ENCODE results near the gene CUL9. TPM values are rescaled to one million over a fixed set of nuclear protein-coding genes. Genes with fewer than 3 reads are reported as not detected.

The CUL9 gene
- total RNA-seq, 5 donors from 2014 or later (not counting 1 experiment from before 2014, with no cell fraction given): 92.5 to 107 (median 96.5) TPM

DNA sequence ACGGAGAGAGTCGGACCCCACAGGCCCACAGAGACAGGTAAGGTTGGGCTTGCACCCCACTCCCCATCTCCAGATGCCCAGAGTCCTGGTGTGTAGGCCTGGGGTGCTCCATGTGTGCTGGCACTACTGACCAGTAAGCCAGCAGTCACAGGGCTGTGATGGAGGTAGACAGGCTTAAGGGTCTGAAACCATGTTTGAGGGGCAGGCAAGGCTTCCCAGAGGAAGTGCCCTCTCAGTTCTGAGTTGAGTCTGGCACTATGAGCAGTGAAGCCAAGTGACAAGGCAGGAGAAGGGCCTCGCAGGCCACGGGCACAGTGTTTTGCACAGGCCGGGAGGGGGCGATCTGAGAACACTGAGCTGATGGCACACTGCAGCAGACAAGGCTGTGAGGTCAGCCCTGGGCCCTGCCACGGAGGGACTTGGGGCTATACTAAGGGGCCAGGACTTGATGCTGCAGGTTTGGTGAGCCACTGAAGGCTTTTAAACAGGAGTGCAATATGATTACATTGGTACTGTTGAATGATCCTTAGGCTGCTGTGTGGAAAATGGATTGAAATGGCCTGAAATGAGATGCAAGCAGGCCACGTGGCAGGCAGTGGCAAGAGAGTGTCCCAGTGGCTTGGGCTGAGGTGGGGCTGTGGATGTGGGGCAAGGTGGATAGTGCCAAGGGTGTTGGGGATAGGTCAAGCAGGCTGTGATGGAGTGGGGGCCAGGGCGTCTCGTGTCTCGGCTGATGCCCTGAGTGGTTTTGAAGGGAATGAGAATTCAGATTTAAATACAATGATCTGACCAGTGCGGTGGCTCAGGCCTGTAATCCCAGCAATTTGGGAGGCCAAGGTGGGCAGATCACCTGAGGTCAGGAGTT, 81.5 kb downstream of the CUL9 start:
- Histone ChIP-seq H3K4me3 (ENCODE audit: control insufficient read depth in 1 of 2, extremely low read depth in 1 of 2, low read length in 1 of 2) (no peak overlapping the region), H3K4me1 (ENCODE audit: control insufficient read depth in 1 of 2, extremely low read depth in 1 of 2, insufficient read depth in 2 of 2, low read length in 2 of 2) (peaks cover 0 to 6% of the 10 kb centered on the region in 2 experiments), H3K27ac (ENCODE audit: low read length) (no peak overlapping the region), H3K27me3 (replicated peaks in 1 of 2; ENCODE audit: control insufficient read depth in 2 of 2, extremely low read depth in 1 of 2, insufficient read depth in 2 of 2, low read length in 1 of 2) (peaks cover 0 to 29% of the 10 kb centered on the region in 2 experiments), H3K36me3 (ENCODE audit: control insufficient read depth in 2 of 2, extremely low read depth in 1 of 2, insufficient read depth in 1 of 2, low read length in 1 of 2) (no peaks in the 10 kb centered on the region), H3K9me3 (no peaks in the 10 kb centered on the region)
- POLR2A ChIA-PET: no interaction called here
- WGBS (ENCODE audit: insufficient coverage): 17% methylated on average over 6 of the region's 12 CpGs
- H3K27ac Mint-ChIP-seq: no peak overlapping the region
- ATAC-seq (replicated peaks in 1 of 4) (peak; percentile 85 to 99 (median 92)), DNase-seq (peak; percentile 28 to 82 (median 64))
- CTCF ChIA-PET: interaction anchor here in 1 of 2 donors (0.5 to 1.6 kb wide), 7 partner anchors 17 to 384 kb away, joined by 3 to 5 read pairs (median 3); partner anchors contain the start of gene DNPH1
- no peaks in the 10 kb centered on the region for H3K36me3 Mint-ChIP-seq
- no peaks in the 10 kb centered on the region for H3K9me3 Mint-ChIP-seq
- H3K4me3 Mint-ChIP-seq: no peak overlapping the region
- H3K4me1 Mint-ChIP-seq: peaks cover 1 to 6% (median 1%) of the 10 kb centered on the region in 3 donors
- H3K27me3 Mint-ChIP-seq: peaks cover 0 to 3% of the 10 kb centered on the region in 2 donors

DNA sequence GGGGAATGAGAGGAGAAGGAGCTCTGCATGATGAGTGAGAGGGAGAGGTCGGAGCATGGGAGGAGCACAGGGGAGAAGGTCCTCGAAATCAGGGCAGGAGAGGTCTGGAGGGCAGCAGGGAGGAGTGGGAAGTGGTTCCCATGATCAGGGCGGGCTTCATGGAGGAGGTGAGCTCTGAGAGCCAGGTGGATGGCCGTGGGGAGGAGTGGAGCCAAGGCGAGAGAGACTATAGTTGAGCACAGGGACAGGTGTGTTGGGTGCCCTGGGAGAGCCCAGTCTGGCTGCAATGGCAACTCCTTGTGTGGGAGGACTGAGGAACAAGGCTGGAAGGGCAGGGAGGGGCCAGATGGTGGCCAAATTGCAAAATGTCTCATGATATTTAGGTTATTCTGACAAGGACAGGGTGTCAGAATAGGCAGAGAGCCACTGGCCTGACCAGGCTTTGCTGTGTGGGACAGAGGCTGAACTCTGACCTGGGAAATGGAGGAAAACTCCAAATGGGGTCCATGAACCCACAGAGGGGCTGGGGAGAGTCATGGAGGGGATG, 82.7 kb downstream of the CUL9 start:
- Histone ChIP-seq H3K4me1 (ENCODE audit: control insufficient read depth in 1 of 2, extremely low read depth in 1 of 2, insufficient read depth in 2 of 2, low read length in 2 of 2) (peaks cover 0 to 15% of the 10 kb centered on the region in 2 experiments), H3K4me3 (ENCODE audit: control insufficient read depth in 1 of 2, extremely low read depth in 1 of 2, low read length in 1 of 2) (no peak overlapping the region), H3K9me3 (no peaks in the 10 kb centered on the region), H3K36me3 (ENCODE audit: control insufficient read depth in 2 of 2, extremely low read depth in 1 of 2, insufficient read depth in 1 of 2, low read length in 1 of 2) (no peaks in the 10 kb centered on the region), H3K27ac (ENCODE audit: low read length) (no peak overlapping the region), H3K27me3 (replicated peaks in 1 of 2; ENCODE audit: control insufficient read depth in 2 of 2, extremely low read depth in 1 of 2, insufficient read depth in 2 of 2, low read length in 1 of 2) (peaks cover 0 to 28% of the 10 kb centered on the region in 2 experiments)
- Mint-ChIP-seq H3K4me1 (peaks cover 6 to 7% (median 6%) of the 10 kb centered on the region in 3 donors), H3K27ac (no peak overlapping the region), H3K27me3 (peaks cover 0 to 7% of the 10 kb centered on the region in 2 donors), H3K4me3 (no peak overlapping the region), H3K36me3 (no peaks in the 10 kb centered on the region), H3K9me3 (no peaks in the 10 kb centered on the region)
- DNase-seq (no peak), ATAC-seq (replicated peaks in 1 of 4) (no peak)
- POLR2A ChIA-PET: interaction anchor here in 1 of 2 donors (0.5 kb wide), 1 partner anchor 12 kb away, joined by 4 read pairs; no protein-coding TSS in a partner anchor
- CTCF ChIA-PET: interaction anchor here (0.6 to 1.6 kb wide), 4 partner anchors 36 to 242 kb away, joined by 3 to 5 read pairs (median 4); partner anchors contain the start of gene DNPH1 (in 1 of the 2)
- 68% methylated on average over 5 of the region's 5 CpGs for WGBS (ENCODE audit: insufficient coverage)

DNA sequence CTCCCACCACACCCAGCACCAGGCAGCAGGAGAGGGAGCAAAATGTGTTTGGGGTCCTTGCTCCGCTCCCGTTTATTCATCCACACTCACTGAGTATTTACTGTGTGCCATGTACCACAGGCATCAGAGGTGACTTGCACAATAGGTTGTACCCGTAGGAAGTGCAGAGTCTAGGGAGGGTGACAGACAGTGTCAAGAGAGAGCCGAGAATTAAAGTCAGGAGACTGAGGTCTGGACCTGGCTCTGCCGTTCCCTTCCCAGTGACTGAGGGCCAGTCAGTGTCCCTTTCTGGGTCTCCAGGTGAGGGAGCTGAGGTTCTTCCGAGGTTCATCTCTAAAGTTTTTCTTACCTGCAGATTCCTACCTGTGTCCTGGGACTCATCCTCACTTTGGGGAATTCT, 83.6 kb downstream of the CUL9 start:
- Mint-ChIP-seq H3K36me3 (no peaks in the 10 kb centered on the region), H3K9me3 (no peaks in the 10 kb centered on the region), H3K4me1 (peaks cover 6 to 12% (median 10%) of the 10 kb centered on the region in 3 donors), H3K4me3 (no peak overlapping the region), H3K27me3 (peaks cover 0 to 7% of the 10 kb centered on the region in 2 donors), H3K27ac (no peak overlapping the region)
- Histone ChIP-seq H3K27me3 (replicated peaks in 1 of 2; ENCODE audit: control insufficient read depth in 2 of 2, extremely low read depth in 1 of 2, insufficient read depth in 2 of 2, low read length in 1 of 2) (peaks cover 0 to 33% of the 10 kb centered on the region in 2 experiments), H3K36me3 (ENCODE audit: control insufficient read depth in 2 of 2, extremely low read depth in 1 of 2, insufficient read depth in 1 of 2, low read length in 1 of 2) (no peaks in the 10 kb centered on the region), H3K9me3 (no peaks in the 10 kb centered on the region), H3K4me1 (ENCODE audit: control insufficient read depth in 1 of 2, extremely low read depth in 1 of 2, insufficient read depth in 2 of 2, low read length in 2 of 2) (peaks cover 0 to 19% of the 10 kb centered on the region in 2 experiments), H3K4me3 (ENCODE audit: control insufficient read depth in 1 of 2, extremely low read depth in 1 of 2, low read length in 1 of 2) (no peak overlapping the region), H3K27ac (ENCODE audit: low read length) (no peak overlapping the region)
- ATAC-seq (replicated peaks in 1 of 4) (no peak), DNase-seq (no peak)
- WGBS (ENCODE audit: insufficient coverage): 82% methylated on average over 2 of the region's 6 CpGs
- CTCF ChIA-PET: interaction anchor here in 1 of 2 donors (0.6 kb wide), 1 partner anchor 260 kb away, joined by 3 read pairs; no protein-coding TSS in a partner anchor
- POLR2A ChIA-PET: no interaction called here

DNA sequence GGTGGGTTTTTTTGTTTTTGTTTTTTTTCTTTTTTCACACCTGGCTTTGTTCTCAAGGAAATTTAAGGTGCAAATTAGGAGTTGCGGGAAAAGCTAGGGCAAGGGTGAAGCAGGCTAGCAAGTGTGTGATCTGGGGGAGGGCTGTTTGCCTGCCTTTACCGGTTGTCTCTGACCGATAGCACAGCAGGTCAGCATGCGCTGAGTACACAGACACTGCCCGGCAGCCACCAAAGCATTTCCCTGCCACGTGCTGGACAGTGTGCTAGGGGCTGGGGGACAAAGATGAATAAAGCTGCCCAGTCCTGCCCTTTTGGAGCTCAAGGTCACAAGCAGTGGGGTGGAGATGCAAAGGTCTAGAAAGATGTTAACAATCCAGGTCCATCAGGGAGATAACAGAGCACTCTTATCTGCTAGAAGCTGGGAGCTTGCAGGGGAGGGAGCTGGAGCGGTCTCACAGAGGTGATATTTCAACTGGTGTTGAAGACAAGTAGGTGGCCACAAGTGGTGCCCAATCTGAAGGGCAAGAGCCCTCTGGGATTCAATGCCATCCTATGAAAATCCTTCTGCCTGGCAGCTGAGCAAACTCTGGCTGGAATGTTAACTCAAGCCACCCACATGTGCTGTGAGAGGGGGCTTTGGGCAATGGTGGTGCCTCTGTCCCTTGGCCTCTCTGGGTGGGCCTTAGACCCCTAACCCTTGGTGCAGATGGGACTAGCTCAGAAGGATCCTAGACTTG, 85.8 kb downstream of the CUL9 start:
- CTCF ChIA-PET: interaction anchor here in 1 of 2 donors (1.5 kb wide), 1 partner anchor 130 kb away, joined by 4 read pairs; no protein-coding TSS in a partner anchor
- POLR2A ChIA-PET: no interaction called here

DNA sequence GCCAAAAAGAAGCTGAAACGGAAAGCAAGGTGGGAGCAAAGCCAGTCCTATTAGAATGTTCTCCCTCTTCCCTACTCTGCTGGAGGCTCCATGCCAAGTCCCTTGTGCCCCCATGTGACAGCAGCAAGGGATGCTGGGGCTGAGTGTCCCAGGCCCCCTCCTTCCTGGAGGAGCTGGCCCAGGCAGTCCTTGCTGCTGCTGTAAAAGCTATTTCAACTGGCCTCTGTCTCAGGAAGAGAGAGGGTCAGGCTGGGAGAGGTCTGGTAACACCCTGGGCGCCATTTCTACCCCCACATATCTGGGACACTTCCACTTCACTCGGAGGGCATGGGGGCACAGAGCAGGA, 86.3 kb downstream of the CUL9 start:
- ATAC-seq (replicated peaks in 1 of 4) (no peak), DNase-seq (no peak)
- CTCF ChIA-PET: interaction anchor here in 1 of 2 donors (0.6 to 1.5 kb wide), 2 partner anchors 81 to 129 kb away, joined by 4 to 5 read pairs; no protein-coding TSS in a partner anchor
- H3K4me3 ChIP-seq (ENCODE audit: control insufficient read depth in 1 of 2, extremely low read depth in 1 of 2, low read length in 1 of 2): no peak overlapping the region
- peaks cover 0 to 17% of the 10 kb centered on the region in 2 experiments for H3K4me1 ChIP-seq (ENCODE audit: control insufficient read depth in 1 of 2, extremely low read depth in 1 of 2, insufficient read depth in 2 of 2, low read length in 2 of 2)
- peak overlapping the region in 1 of 3 donors; percentile 73 for H3K4me3 Mint-ChIP-seq
- peaks cover 6 to 12% (median 9%) of the 10 kb centered on the region in 3 donors for H3K4me1 Mint-ChIP-seq
- H3K27ac ChIP-seq (ENCODE audit: low read length): no peak overlapping the region
- H3K9me3 ChIP-seq: no peaks in the 10 kb centered on the region
- WGBS (ENCODE audit: insufficient coverage): no CpG with 5 or more reads among the region's 3 CpGs
- H3K27ac Mint-ChIP-seq: no peak overlapping the region
- H3K36me3 ChIP-seq (ENCODE audit: control insufficient read depth in 2 of 2, extremely low read depth in 1 of 2, insufficient read depth in 1 of 2, low read length in 1 of 2): no peaks in the 10 kb centered on the region
- H3K9me3 Mint-ChIP-seq: no peaks in the 10 kb centered on the region
- POLR2A ChIA-PET: no interaction called here
- peaks cover 0 to 34% of the 10 kb centered on the region in 2 experiments for H3K27me3 ChIP-seq (replicated peaks in 1 of 2; ENCODE audit: control insufficient read depth in 2 of 2, extremely low read depth in 1 of 2, insufficient read depth in 2 of 2, low read length in 1 of 2)
- no peaks in the 10 kb centered on the region for H3K36me3 Mint-ChIP-seq
- H3K27me3 Mint-ChIP-seq: peaks cover 0 to 7% of the 10 kb centered on the region in 2 donors

More for the DNA sequence above, 85.8 kb downstream of the CUL9 start:
- peaks cover 6 to 12% (median 10%) of the 10 kb centered on the region in 3 donors for H3K4me1 Mint-ChIP-seq
- ATAC-seq (replicated peaks in 1 of 4) (no peak), DNase-seq (no peak)
- no peaks in the 10 kb centered on the region for H3K36me3 Mint-ChIP-seq
- H3K27ac Mint-ChIP-seq: no peak overlapping the region
- H3K4me3 Mint-ChIP-seq: peak overlapping the region in 1 of 3 donors; percentile 73
- H3K27ac ChIP-seq (ENCODE audit: low read length): no peak overlapping the region
- H3K36me3 ChIP-seq (ENCODE audit: control insufficient read depth in 2 of 2, extremely low read depth in 1 of 2, insufficient read depth in 1 of 2, low read length in 1 of 2): no peaks in the 10 kb centered on the region
- H3K9me3 ChIP-seq: no peaks in the 10 kb centered on the region
- H3K9me3 Mint-ChIP-seq: no peaks in the 10 kb centered on the region
- H3K4me1 ChIP-seq (ENCODE audit: control insufficient read depth in 1 of 2, extremely low read depth in 1 of 2, insufficient read depth in 2 of 2, low read length in 2 of 2): peaks cover 0 to 19% of the 10 kb centered on the region in 2 experiments
- WGBS (ENCODE audit: insufficient coverage): 97% methylated on average over 5 of the region's 7 CpGs
- no peak overlapping the region for H3K4me3 ChIP-seq (ENCODE audit: control insufficient read depth in 1 of 2, extremely low read depth in 1 of 2, low read length in 1 of 2)
- peaks cover 0 to 7% of the 10 kb centered on the region in 2 donors for H3K27me3 Mint-ChIP-seq
- peaks cover 0 to 34% of the 10 kb centered on the region in 2 experiments for H3K27me3 ChIP-seq (replicated peaks in 1 of 2; ENCODE audit: control insufficient read depth in 2 of 2, extremely low read depth in 1 of 2, insufficient read depth in 2 of 2, low read length in 1 of 2)

Data from T-cell (primary cell).